ENCODE measurements around the gene SHD. TPM values are rescaled to one million over a fixed set of nuclear protein-coding genes. Genes with fewer than 3 reads are reported as not detected.
"Not testable (repeated sequence)": the region's sequence is repeated elsewhere in the genome, so short reads cannot be mapped to it uniquely, and the experiment has no call there.

Gene SHD
- total RNA-seq, 2 donors from 2014 or later: not detected

DNA sequence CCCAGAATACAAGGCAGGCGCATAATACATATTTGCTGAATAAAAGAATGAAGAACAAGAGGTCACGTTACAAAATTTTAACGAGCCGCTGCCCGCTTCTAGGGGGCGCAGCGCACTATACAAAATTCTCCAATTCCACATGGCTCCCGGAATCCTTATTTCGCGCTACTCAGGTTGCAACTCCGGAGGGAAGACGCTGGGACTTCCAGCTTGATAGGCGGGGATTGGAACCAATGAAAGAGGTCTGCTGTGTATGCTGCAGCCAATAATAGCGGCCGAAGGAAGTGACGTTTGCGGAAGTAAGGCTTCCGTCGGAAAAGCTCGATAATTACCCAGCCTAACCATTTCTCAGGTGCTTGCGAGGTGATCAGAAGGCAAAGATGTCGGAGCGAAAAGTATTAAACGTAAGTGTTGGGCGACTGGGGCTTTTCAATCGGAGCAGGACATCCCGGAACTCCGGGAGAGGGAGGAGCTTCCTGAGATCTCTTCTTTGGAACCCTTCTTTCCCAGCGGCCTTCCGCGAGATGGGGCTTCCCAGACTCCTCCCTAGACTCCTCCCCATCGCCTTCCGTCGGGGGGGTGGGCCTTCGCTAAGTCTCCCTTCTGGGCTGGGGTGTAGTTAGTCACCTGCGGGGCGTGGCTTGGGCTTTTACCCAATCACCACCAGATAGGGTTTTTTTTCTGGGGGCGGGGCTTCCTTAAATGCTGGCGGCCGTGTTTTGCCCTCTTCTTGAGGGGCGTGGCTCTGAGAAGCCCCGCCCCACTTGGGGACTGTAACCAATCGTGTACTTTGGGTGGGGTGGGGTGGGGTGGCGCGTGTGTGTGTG is 32.1 kb upstream of the SHD start, which contains the start of gene YJU2:
Gene YJU2 (plus strand): TSS at position 314 of the 827 bp plus-strand sequence. CDS start 67 bp downstream, at position 381.
- Mint-ChIP-seq H3K4me1 (ENCODE audit: low read depth in 2 of 2) (peaks cover 15 to 26% of the 10 kb centered on the region in 2 donors), H3K27me3 (no peaks in the 10 kb centered on the region), H3K4me3 (peak within 1 kb of the TSS; percentile 86), H3K36me3 (peaks cover 18% of the 10 kb centered on the region), H3K27ac (peak within 1 kb of the TSS; percentile 90 to 99), H3K9me3 (no peaks in the 10 kb centered on the region)
- ATAC-seq: peak; percentile 98 to 99
- peak; percentile 100 for DNase-seq (ENCODE audit: low spot score)

DNA sequence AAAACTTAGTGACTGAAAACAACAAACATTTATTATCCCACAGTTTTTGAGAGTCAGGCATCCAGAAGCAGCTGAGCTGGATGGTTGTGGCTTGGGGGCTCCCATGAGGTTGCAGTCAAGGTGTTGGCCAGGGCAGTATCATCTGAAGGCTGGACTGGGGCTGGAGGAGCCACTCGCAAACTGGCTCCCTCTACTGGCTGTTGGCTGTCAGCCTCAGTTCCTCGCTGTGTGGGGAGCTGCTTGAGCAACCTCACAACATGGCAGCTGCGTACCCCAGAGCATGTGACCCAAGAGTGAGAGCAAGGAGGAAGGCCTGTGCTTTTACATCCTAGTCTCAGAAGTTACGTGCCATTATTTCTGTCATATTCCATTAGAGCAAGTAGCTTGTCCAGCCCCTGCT is 22.5 kb upstream of the SHD start:
- no peaks in the 10 kb centered on the region for H3K9me3 Mint-ChIP-seq
- ATAC-seq: no peak
- no peak for DNase-seq (ENCODE audit: low spot score)
- H3K4me3 Mint-ChIP-seq: no peak overlapping the region
- no peak overlapping the region for H3K27ac Mint-ChIP-seq
- peaks cover 12% of the 10 kb centered on the region for H3K36me3 Mint-ChIP-seq
- peaks cover 6 to 14% of the 10 kb centered on the region in 2 donors for H3K4me1 Mint-ChIP-seq (ENCODE audit: low read depth in 2 of 2)
- no peaks in the 10 kb centered on the region for H3K27me3 Mint-ChIP-seq

DNA sequence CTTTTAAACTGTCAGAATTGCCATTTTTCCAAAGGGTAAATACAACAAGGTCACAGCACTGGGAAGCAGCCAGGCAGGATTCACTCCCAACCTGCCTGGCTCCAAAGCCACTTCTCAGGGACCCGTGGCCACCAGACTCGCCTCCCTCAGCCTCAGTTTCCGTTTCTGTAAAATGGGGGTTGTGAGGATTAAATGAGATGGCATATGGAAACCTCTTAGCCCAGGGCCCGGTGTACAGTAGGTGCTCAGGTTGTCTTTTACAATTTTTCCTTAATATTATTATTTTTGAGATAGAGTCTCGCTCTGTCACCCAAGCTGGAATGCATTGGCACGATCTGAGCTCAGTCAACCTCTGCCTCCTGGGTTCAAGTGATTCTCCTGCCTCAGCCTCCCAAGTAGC is 22.0 kb upstream of the SHD start:
- peaks cover 12% of the 10 kb centered on the region for H3K36me3 Mint-ChIP-seq
- no peaks in the 10 kb centered on the region for H3K27me3 Mint-ChIP-seq
- no peaks in the 10 kb centered on the region for H3K9me3 Mint-ChIP-seq
- peaks cover 6 to 14% of the 10 kb centered on the region in 2 donors for H3K4me1 Mint-ChIP-seq (ENCODE audit: low read depth in 2 of 2)
- H3K27ac Mint-ChIP-seq: no peak overlapping the region
- no peak for ATAC-seq
- no peak overlapping the region for H3K4me3 Mint-ChIP-seq
- no peak for DNase-seq (ENCODE audit: low spot score)

DNA sequence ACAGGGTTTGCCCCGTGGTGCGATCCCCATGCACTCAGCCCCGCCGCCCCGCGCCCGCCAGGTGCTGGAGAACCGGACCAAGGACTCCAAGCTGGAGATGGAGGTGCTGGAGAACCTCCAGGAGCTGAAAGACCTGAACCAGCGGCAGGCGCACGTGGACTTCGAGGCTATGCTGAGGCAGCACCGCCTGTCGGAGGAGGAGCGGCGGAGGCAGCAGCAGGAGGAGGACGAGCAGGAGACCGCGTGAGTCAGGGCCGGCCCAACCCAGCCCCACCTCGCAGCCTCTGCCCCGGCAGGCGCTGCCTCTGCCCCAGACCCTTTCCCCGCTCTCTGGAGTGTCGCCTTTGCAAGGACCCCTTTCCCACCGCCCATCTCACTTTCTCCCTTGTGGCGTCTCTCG is 20.9 kb upstream of the SHD start:
- H3K36me3 Mint-ChIP-seq: peaks cover 12% of the 10 kb centered on the region
- no peak for DNase-seq (ENCODE audit: low spot score)
- no peak overlapping the region for H3K27ac Mint-ChIP-seq
- peak in 1 of 2 donors; percentile 55 for ATAC-seq
- H3K9me3 Mint-ChIP-seq: no peaks in the 10 kb centered on the region
- H3K4me3 Mint-ChIP-seq: no peak overlapping the region
- H3K4me1 Mint-ChIP-seq (ENCODE audit: low read depth in 2 of 2): peaks cover 6 to 14% of the 10 kb centered on the region in 2 donors
- no peaks in the 10 kb centered on the region for H3K27me3 Mint-ChIP-seq

DNA sequence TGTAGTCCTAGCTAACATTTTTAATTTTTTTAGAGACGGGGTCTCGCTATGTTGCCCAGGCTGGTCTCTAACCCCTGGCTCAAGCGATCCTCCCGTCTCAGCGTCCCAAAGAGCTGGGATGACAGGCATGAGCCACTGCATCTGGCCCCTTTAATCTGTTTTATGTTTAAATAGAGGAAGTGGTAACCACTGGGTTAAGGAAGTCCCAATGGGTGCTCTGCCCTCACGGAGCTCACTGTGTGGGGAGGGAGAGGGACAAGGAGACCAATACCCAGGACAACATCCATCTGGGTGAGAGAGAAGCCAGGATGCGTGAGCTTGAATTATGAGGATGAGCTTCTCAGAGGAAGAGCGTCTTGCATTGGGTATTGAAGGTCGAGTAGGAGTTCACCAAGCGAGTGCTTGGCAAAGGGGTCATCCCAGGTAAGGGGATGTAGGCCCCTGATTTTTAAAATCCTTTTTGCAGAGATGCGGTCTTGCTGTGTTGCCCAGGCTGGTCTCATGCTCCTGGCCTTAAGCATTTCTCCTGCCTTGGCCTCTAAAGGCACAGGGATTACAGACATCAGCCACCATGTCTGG is 18.4 kb upstream of the SHD start:
- H3K36me3 Mint-ChIP-seq: no peaks in the 10 kb centered on the region
- H3K4me1 Mint-ChIP-seq (ENCODE audit: low read depth in 2 of 2): peaks cover 8 to 14% of the 10 kb centered on the region in 2 donors
- DNase-seq (ENCODE audit: low spot score): no peak
- no peaks in the 10 kb centered on the region for H3K27me3 Mint-ChIP-seq
- no peak for ATAC-seq
- peak overlapping the region in 1 of 2 donors; percentile 39 for H3K27ac Mint-ChIP-seq
- no peak overlapping the region for H3K4me3 Mint-ChIP-seq
- no peaks in the 10 kb centered on the region for H3K9me3 Mint-ChIP-seq

DNA sequence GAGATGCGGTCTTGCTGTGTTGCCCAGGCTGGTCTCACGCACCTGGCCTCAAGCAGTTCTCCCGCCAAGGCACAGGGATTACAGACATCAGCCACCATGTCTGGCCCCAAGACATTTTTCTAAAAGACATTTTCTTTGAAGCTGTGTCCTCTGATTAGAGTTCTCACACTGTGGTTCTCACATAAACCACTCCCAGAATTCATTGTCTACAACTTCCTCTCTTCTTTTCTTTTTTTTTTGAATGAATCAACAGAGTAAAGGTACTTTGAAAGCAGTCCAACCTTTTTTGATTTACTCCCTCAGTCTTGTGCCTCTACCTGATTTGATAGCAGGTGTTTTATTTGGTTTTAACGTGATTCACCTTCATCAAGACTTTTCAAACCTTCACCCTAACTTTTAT is 14.3 kb upstream of the SHD start:
- peak; percentile 66 to 68 for ATAC-seq
- H3K4me1 Mint-ChIP-seq (ENCODE audit: low read depth in 2 of 2): peaks cover 23 to 29% of the 10 kb centered on the region in 2 donors
- peak overlapping the region; percentile 87 to 88 for H3K27ac Mint-ChIP-seq
- H3K36me3 Mint-ChIP-seq: peaks cover 11% of the 10 kb centered on the region
- H3K27me3 Mint-ChIP-seq: no peaks in the 10 kb centered on the region
- no peaks in the 10 kb centered on the region for H3K9me3 Mint-ChIP-seq
- no peak for DNase-seq (ENCODE audit: low spot score)
- peak overlapping the region; percentile 84 for H3K4me3 Mint-ChIP-seq

DNA sequence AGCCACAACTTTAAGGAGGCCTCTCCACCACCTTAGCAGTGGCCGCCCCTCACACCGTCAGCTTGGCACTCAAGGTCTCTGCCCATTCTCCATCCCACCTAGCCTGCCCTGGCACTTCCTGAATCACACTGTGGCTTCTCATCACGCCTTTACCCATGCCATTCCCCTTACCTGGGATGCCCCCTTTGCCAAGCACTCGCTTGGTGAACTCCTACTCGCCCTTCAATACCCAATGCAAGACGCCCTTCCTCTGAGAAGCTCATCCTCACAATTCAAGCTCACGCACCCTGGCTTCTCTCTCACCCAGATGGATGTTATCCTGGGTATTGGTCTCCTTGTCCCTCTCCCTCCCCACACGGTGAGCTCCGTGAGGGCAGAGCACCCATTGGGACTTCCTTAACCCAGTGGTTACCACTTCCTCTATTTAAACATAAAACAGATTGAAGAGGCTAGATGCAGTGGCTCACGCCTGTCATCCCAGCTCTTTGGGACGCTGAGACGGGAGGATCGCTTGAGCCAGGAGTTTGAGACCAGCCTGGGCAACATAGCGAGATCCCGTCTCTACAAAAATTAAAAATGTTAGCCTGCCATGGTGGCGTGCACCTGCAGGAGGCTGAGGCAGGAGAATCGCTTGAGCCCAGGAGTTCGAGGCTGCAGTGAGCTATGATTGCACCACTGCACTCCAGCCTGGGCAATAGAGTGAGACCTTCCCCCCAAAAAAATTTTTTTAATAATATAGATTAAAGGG is 12.6 kb upstream of the SHD start:
- Mint-ChIP-seq H3K4me3 (peak overlapping the region; percentile 38), H3K36me3 (peaks cover 11% of the 10 kb centered on the region), H3K4me1 (ENCODE audit: low read depth in 2 of 2) (peaks cover 23 to 26% of the 10 kb centered on the region in 2 donors), H3K27me3 (no peaks in the 10 kb centered on the region), H3K9me3 (no peaks in the 10 kb centered on the region), H3K27ac (peak overlapping the region; percentile 87 to 88)
- ATAC-seq: no peak
- DNase-seq (ENCODE audit: low spot score): no peak

DNA sequence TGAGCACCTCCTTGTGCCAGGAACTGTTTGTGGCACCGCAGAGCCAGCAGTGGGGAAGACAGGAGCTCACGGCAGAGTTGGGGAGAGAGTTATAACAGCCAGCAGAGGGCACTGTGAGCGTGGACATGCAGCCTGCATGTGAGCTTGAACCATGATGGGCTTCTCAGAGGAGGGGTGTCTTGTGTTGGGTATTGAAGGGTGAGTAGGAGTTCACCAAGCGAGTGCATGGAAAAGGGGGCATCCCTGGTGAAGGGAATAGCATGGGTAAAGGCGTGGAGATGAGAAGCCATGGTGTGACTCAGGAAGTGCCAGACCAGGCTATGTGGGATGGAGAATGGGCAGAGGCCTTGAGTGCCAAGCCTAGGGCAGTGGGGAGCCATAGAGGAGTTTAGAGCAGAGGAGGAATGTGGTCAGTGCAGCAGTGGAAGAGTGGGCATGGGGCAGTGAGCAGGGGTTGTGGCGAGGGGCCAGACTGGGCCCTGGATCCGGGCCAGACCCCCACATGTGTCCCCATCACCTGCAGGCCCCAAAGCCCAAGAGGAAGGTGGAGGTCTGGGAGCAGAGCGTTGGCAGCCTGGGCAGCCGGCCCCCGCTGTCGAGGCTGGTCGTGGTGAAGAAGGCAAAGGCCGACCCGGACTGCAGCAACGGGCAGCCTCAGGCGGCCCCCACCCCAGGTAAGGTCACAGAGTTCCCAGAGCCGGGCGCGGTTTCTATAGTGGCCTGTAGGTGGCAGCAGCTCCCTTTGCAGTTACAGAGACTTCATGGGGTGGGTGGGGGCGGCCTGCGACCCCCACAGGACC is 11.8 kb upstream of the SHD start:
- Mint-ChIP-seq H3K9me3 (no peaks in the 10 kb centered on the region), H3K4me1 (ENCODE audit: low read depth in 2 of 2) (peaks cover 23 to 26% of the 10 kb centered on the region in 2 donors), H3K4me3 (no peak overlapping the region), H3K36me3 (peaks cover 11% of the 10 kb centered on the region), H3K27ac (peak overlapping the region; percentile 87 to 88), H3K27me3 (no peaks in the 10 kb centered on the region)
- DNase-seq (ENCODE audit: low spot score) (no peak), ATAC-seq (peak; percentile 56 to 66)

DNA sequence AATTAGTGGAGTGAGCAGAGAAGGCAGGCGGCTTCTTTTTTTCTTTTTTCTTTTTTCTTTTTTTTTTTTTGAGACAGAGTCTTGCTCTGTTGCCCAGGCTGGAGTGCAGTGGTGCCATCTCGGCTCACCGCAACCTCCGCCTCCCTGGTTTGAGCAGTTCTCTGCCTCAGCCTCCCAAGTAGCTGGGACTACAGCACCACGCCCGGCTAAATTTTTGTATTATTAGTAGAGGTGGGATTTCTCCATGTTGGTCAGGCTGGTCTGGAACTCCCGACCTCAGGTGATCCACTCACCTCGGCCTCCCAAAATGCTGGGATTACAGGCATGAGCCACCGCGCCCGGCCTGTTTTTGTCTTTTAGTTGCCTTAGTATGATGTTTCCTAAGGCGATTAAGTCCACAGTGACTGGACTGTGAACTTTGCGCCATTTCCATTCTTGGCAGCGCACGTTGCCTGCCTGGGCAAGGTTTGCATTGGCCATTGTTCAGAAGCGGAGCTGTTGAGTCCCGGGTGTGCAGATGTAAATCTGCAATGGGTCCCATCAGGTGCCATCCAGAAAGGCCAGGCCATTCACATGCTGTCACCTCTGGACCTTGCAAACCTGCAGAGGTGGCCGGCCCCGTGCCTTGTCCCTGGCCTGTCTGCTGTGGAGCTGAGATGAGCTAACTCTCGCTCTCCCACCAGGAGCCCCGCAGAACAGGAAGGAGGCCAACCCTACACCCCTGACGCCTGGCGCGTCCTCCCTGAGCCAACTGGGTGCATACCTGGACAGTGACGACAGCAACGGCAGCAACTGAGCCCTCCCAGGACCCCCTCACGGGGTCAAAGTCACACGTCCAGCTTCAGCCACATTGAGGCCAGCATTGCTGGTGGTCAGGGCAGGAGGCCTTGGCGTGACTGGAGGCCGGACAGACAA is 10.9 kb upstream of the SHD start:
- DNase-seq (ENCODE audit: low spot score) (no peak), ATAC-seq (no peak)
- Mint-ChIP-seq H3K27ac (peak overlapping the region in 1 of 2 donors; percentile 87), H3K9me3 (no peaks in the 10 kb centered on the region), H3K36me3 (peaks cover 11% of the 10 kb centered on the region), H3K4me1 (ENCODE audit: low read depth in 2 of 2) (peaks cover 23 to 26% of the 10 kb centered on the region in 2 donors), H3K4me3 (no peak overlapping the region), H3K27me3 (no peaks in the 10 kb centered on the region)

DNA sequence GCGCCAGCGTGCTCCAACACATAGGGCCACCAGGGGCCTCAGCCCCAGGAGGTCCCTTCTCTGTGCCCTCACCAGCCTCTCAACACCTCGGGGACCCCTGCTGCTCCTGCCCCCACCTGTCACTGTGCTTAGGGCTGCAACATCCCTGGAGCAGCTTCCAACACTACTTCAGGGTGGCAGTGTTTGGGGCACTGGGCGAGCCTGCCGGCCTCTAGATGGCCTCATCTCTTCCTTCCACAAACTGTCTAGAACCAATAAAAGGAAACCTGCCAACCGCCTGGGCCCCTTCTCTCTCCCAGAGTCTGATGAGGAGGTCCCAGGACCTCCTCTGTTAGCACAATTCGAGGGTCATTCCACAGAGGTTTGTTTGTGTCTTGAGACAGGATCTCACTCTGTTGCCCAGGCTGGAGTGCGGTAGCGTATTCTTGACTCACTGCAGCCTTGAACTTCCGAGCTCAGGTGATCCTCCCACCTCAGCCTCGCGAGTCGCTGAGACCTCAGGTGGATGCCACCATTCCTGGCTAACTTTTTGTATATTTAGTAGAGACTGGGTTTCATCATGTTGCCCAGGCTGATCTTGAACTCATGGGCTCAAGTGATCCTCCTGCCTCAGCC is 10.1 kb upstream of the SHD start:
- H3K27ac Mint-ChIP-seq: no peak overlapping the region
- no peak overlapping the region for H3K4me3 Mint-ChIP-seq
- ATAC-seq (no peak), DNase-seq (ENCODE audit: low spot score) (no peak)
- H3K9me3 Mint-ChIP-seq: no peaks in the 10 kb centered on the region
- peaks cover 23 to 26% of the 10 kb centered on the region in 2 donors for H3K4me1 Mint-ChIP-seq (ENCODE audit: low read depth in 2 of 2)
- peaks cover 11% of the 10 kb centered on the region for H3K36me3 Mint-ChIP-seq
- H3K27me3 Mint-ChIP-seq: no peaks in the 10 kb centered on the region

DNA sequence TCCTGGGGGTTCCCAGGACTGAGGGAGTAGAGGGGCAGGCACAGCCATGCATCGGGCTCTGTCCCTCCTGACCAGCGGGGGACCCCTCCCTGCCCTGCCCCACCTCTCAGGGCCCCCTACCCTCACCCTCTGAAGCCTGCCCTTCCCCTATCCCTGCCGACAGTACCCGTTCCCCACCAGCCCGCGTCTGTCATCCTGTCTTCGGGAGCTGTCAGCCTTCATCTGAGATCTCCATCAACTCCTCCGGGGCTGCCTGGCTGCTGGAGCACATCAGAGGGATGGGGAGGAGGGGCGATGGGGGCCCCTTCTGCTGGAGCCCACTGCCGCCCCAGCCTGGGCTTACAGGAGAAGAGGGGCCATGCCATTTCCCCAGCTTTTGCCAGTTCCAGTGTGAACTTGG is 6.2 kb upstream of the SHD start:
- Mint-ChIP-seq H3K9me3 (no peaks in the 10 kb centered on the region), H3K4me1 (ENCODE audit: low read depth in 2 of 2) (peaks cover 0 to 2% of the 10 kb centered on the region in 2 donors), H3K36me3 (no peaks in the 10 kb centered on the region), H3K27me3 (no peaks in the 10 kb centered on the region), H3K27ac (no peak overlapping the region), H3K4me3 (no peak overlapping the region)
- DNase-seq (ENCODE audit: low spot score): no peak
- ATAC-seq: peak in 1 of 2 donors; percentile 17

DNA sequence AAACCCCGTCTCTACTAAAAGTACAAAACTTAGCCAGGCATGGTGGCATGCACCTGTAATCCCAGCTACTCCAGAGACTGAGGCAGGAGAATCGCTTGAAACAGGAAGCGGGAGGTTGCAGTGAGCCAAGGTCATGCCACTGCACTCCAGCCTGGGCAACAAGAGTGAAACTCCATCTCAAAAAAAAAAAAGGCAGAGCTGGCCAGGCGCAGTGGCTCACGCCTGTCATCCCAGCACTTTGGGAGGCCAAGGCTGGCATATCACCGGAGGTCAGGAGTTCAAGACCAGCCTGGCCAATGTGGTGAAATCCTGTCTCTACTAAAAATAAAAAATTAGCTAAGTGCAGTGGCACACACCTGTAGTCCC is 4.8 kb upstream of the SHD start:
- H3K27me3 Mint-ChIP-seq; H3K36me3 Mint-ChIP-seq; ATAC-seq; H3K4me1 Mint-ChIP-seq (ENCODE audit: low read depth in 2 of 2); DNase-seq (ENCODE audit: low spot score); H3K4me3 Mint-ChIP-seq; H3K27ac Mint-ChIP-seq; H3K9me3 Mint-ChIP-seq: not testable (repeated sequence)
